ENCODE data around the gene CCDC88C.

Gene CCDC88C

DNA sequence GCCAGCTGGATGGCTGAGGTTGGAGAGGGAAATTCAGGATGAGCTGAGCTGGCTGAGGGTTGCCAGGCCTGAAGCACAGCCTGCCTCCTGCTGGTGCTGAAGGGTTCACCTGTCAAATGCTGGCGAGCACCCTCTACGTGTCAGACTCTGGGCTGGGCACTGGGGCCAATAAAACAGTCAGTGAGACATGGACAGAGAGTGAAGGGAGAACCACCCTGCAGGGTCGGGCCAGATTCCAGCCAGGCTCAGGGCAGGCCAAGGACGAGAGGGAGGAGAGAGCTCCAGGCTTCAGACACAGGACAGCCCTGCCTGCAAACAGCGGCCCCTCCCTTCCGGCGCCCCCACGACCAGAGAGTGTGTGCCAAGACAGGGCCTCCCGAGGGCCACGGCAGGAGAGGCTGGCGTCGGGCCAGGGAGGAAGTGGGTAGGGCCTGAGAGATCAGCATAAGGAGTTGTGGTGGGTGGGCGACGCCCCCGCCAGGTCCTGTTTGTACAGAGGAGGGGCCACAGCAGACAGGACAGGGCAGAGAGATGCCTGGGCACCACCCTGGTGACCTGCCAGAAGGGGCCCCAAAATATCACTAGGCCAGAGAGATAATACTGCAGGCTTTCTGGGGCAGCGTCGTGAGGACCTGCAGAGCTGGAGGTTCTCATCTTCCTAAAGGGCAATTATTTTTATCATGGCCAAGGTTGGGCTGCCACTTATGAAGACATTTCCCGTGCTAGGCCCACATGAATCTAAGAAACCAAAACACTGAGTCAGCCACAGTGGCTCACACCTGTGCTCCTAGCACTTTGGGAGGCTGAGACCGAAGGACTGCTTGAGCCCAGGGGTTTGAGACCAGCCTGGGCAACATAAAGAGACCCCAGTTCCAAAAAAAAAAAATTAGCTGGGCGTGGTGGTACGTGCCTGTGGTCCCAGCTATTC lies 100.0 kb downstream of the CCDC88C start:
- TF ChIP-seq, protein P1, sequence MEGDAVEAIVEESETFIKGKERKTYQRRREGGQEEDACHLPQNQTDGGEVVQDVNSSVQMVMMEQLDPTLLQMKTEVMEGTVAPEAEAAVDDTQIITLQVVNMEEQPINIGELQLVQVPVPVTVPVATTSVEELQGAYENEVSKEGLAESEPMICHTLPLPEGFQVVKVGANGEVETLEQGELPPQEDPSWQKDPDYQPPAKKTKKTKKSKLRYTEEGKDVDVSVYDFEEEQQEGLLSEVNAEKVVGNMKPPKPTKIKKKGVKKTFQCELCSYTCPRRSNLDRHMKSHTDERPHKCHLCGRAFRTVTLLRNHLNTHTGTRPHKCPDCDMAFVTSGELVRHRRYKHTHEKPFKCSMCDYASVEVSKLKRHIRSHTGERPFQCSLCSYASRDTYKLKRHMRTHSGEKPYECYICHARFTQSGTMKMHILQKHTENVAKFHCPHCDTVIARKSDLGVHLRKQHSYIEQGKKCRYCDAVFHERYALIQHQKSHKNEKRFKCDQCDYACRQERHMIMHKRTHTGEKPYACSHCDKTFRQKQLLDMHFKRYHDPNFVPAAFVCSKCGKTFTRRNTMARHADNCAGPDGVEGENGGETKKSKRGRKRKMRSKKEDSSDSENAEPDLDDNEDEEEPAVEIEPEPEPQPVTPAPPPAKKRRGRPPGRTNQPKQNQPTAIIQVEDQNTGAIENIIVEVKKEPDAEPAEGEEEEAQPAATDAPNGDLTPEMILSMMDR (IDR thresholded peaks at IDR 0.05; ENCODE audit: low read depth, low read length, missing control alignments): no peak
- H3K4me3 ChIP-seq (replicated peaks; ENCODE audit: low read depth, low read length): no peak overlapping the region
- DNase-seq (ENCODE audit: extremely low read depth, low read depth): no peak

DNA sequence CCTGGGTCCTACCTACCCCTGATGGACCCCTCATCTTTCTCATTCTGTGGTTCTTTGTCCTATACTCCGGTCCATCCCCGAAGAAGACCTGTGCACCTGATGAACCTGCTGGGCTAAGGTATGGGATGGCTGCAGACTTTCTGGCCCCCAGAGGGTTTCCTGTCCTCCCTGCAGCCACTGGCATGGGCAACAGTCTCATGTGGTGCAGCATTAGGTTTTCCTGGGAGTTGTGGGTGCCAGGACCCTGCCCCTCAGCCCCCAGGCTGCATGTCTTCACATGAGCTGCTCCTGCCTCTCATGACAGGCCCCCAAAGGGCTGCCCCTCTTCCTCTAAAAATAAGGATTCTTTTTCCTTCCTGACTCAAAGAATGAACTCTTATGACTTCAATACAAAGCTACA lies 100.9 kb downstream of the CCDC88C start:
- TF ChIP-seq, protein P1 (IDR thresholded peaks at IDR 0.05; ENCODE audit: low read depth, low read length, missing control alignments): no peak
- H3K4me3 ChIP-seq (replicated peaks; ENCODE audit: low read depth, low read length): no peak overlapping the region
- DNase-seq (ENCODE audit: extremely low read depth, low read depth): no peak

- TF ChIP-seq, protein P1 (IDR thresholded peaks at IDR 0.05; ENCODE audit: low read depth, low read length, missing control alignments): no peak
- no peak for DNase-seq (ENCODE audit: extremely low read depth, low read depth)
- no peak overlapping the region for H3K4me3 ChIP-seq (replicated peaks; ENCODE audit: low read depth, low read length)
Observed at GRCh38 chr14:91315844-91316267, 101.8 kb downstream of the CCDC88C start.

DNA sequence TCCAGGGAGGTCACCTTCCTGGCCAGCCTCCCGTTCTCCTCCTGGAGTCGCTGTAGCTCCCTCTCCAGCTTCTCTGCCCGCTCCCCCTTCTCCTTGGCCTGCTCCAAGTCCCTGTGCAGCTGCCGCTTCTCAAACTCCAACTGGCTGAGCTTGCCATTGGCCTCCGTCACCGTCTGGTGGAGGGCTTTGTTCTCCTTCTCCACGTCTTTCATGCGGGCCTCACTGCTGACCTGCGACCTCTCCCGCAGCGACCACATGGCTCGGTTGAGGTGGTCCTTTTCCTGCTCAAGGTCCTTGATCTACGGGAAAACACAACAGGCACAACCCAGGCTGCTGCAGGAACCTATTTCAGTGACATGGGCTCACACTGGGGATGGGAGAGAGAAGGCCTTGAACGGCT lies 103.8 kb downstream of the CCDC88C start:
- DNase-seq (ENCODE audit: extremely low read depth, low read depth): no peak
- TF ChIP-seq, protein P1 (IDR thresholded peaks at IDR 0.05; ENCODE audit: low read depth, low read length, missing control alignments): no peak
- H3K4me3 ChIP-seq (replicated peaks; ENCODE audit: low read depth, low read length): no peak overlapping the region

DNA sequence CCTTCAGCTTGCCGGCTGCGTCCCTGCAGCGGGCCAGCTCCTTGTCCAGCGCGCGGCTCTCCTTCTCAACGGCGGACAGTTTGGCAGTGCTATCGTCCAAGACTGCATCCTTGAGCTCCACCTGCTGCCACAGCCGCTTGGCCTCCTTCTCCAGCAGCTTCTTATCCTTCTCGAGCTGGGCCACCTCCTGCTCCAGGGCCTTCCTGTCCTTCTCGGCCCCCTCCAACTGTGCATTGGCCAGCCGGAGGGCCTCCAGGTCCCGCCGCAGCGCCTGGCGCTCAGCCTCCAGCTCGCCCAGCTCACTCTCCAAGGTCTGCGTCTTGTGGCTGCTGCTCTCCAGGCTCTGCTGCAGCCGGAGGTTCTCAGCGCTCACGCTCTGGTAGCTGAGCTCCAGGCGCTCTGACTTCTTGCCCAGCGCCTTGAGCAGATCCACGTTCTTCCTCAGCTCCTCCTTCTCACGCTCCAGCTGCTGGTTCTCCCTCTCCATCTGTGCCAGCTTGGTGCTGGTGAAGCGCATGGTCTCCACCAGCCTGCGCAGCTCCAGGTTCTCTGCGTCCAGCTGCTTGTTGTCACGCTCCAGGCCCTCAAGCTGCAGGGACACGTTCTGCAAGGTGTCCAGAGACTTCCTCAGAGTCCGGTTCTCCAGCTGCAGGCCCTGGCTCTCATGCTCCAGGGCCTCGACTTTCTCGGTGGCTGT lies 104.3 kb downstream of the CCDC88C start:
- no peak overlapping the region for H3K4me3 ChIP-seq (replicated peaks; ENCODE audit: low read depth, low read length)
- DNase-seq (ENCODE audit: extremely low read depth, low read depth): no peak
- TF ChIP-seq, protein P1 (IDR thresholded peaks at IDR 0.05; ENCODE audit: low read depth, low read length, missing control alignments): no peak

GRCh38 chr14:91311284-91311662 lies 106.3 kb downstream of the CCDC88C start:
- TF ChIP-seq, protein P1 (IDR thresholded peaks at IDR 0.05; ENCODE audit: low read depth, low read length, missing control alignments): no peak
- DNase-seq (ENCODE audit: extremely low read depth, low read depth): no peak
- H3K4me3 ChIP-seq (replicated peaks; ENCODE audit: low read depth, low read length): no peak overlapping the region
